ENCODE results near the gene CACNA1C. TPM values are rescaled to one million over a fixed set of nuclear protein-coding genes. Genes with fewer than 3 reads are reported as not detected.

The CACNA1C gene
- total RNA-seq, 1 experiment from 2014 or later, result 1.1 TPM

- Histone ChIP-seq H3K23ac (ENCODE audit: insufficient read length, low read depth, low read length) (no peak overlapping the region), H3K56ac (ENCODE audit: insufficient read length, low read depth, low read length) (no peak overlapping the region), H3K4me1 (ENCODE audit: insufficient read depth, low read length) (peaks cover 6% of the 10 kb centered on the region), H2BK12ac (ENCODE audit: insufficient read length, low read depth, low read length) (no peak overlapping the region), H3K9me3 (ENCODE audit: control insufficient read depth, low read depth, low read length) (no peaks in the 10 kb centered on the region), H3K23me2 (ENCODE audit: insufficient read length, low read depth, low read length, poor library complexity, severe bottlenecking) (no peaks in the 10 kb centered on the region), H4K20me1 (ENCODE audit: control insufficient read depth, insufficient read depth, insufficient read length) (no peaks in the 10 kb centered on the region), H2AK5ac (ENCODE audit: insufficient read length, low read length) (no peak overlapping the region), H3K27ac (ENCODE audit: insufficient read length, low read depth, low read length) (no peak overlapping the region), H3K27me3 (ENCODE audit: insufficient read depth, low read length) (no peaks in the 10 kb centered on the region), H4K5ac (ENCODE audit: insufficient read length, low read depth, low read length) (no peak overlapping the region), H4K91ac (ENCODE audit: insufficient read length, low read depth, low read length) (no peak overlapping the region), H2BK15ac (ENCODE audit: low read depth, low read length) (no peak overlapping the region), H3K9ac (ENCODE audit: extremely low read depth, insufficient read length, low read length) (no peak overlapping the region), H3K79me1 (ENCODE audit: insufficient read depth, low read depth, low read length, poor library complexity, severe bottlenecking) (no peaks in the 10 kb centered on the region), H3K14ac (ENCODE audit: insufficient read depth, low read length) (no peak overlapping the region), H2BK20ac (ENCODE audit: low read depth, low read length, poor library complexity, severe bottlenecking) (no peak overlapping the region), H2BK120ac (ENCODE audit: low read depth, low read length, poor library complexity, severe bottlenecking) (no peak overlapping the region), H2BK5ac (ENCODE audit: insufficient read length, low read length) (no peak overlapping the region), H3K18ac (ENCODE audit: insufficient read length, low read depth, low read length) (no peak overlapping the region), H3K79me2 (ENCODE audit: insufficient read depth, low read length) (no peaks in the 10 kb centered on the region), H4K8ac (replicated peaks; ENCODE audit: insufficient read length, low read depth, low read length) (no peak overlapping the region), H2AFZ (ENCODE audit: low read length) (no peak overlapping the region), H3K4ac (ENCODE audit: low read depth, low read length) (no peak overlapping the region), H3T11ph (ENCODE audit: low read length) (no peak overlapping the region), H3K4me2 (ENCODE audit: insufficient read depth, insufficient read length, low read length) (no peak overlapping the region)
- Mint-ChIP-seq H3K4me3 (no peak overlapping the region), H3K9me3 (peaks cover 3 to 6% of the 10 kb centered on the region in 2 experiments), H3K27ac (no peak overlapping the region), H3K27me3 (ENCODE audit: low read depth) (peaks cover 3% of the 10 kb centered on the region; the same call in 1 of the 2 replicates), H3K4me1 (peaks cover 19 to 31% of the 10 kb centered on the region in 2 experiments), H3K36me3 (ENCODE audit: insufficient read depth in 1 of 3, low read depth in 3 of 3) (peaks cover 2 to 5% (median 2%) of the 10 kb centered on the region in 3 experiments; a peak in 6 of 7 replicates)
- DNase-seq, result peak; percentile 29
- no CpG with 5 or more reads among the region's 12 CpGs for WGBS (ENCODE audit: extremely low coverage, insufficient read length, low lambda C conversion rate)
- no peak for TF ChIP-seq CTCF (conservative IDR thresholded peaks at IDR 0.05)
These were observed 628.8 kb downstream of the CACNA1C start for GRCh38 chr12:2681450-2682205.

All from H9 (cell line).